Natural killer cell treated with Interleukin-12 subunit alpha and Interleukin-12 subunit beta and Interleukin-15 and Interleukin-18, amount 100 ng/mL, for 72 hours (primary cell): ENCODE measurements around the gene SRPRB. TPM values are rescaled to one million over a fixed set of nuclear protein-coding genes. Genes with fewer than 3 reads are reported as not detected.

Experiments
- ATAC-seq, 2 donors: fragments of 150-1000 bp; cut with Tn5 transposase in 1 of 2; sonication (Bioruptor Pico), chemical (Tn5 transposase) in 1 of 2; 2 replicates each; pipeline ENCODE4 v1.10.0; 2021
- DNase-seq: peaks from one replicate; pipeline ENCODE4 v3.0.0; 2022; ENCODE audit warnings: low spot score
- H3K27ac Mint-ChIP-seq, 2 donors: 1 replicate in 1 of 2; 2 replicates in 1 of 2; pipeline ENCODE4 v1.8.0; 2022; ENCODE audit warnings: mixed read lengths in 2 of 2, mild to moderate bottlenecking in 1 of 2, moderate library complexity in 1 of 2
- H3K27me3 Mint-ChIP-seq, 2 donors: 1 replicate in 1 of 2; 2 replicates in 1 of 2; pipeline ENCODE4 v1.8.0; 2022; ENCODE audit warnings: mixed read lengths in 2 of 2
- H3K36me3 Mint-ChIP-seq: one replicate; pipeline ENCODE4 v1.8.0; 2022; ENCODE audit warnings: mixed read lengths
- H3K4me1 Mint-ChIP-seq, 2 donors: 1 replicate in 1 of 2; 2 replicates in 1 of 2; pipeline ENCODE4 v1.8.0; 2022; ENCODE audit warnings: low read depth in 2 of 2, mixed read lengths in 2 of 2, mild to moderate bottlenecking in 1 of 2
- H3K4me3 Mint-ChIP-seq: one replicate; pipeline ENCODE4 v1.8.0; 2022; ENCODE audit warnings: mixed read lengths
- H3K9me3 Mint-ChIP-seq: 2 replicates; pipeline ENCODE4 v1.8.0; 2022; ENCODE audit warnings: mixed read lengths
- total RNA-seq, 2 donors: library from RNA; stranded (reverse); gene quantifications; one replicate each; pipeline ENCODE4 v1.2.3, GENCODE V29; 2022

SRPRB gene
- total RNA-seq, 2 donors from 2014 or later = 81.4 to 84.5 TPM

DNA sequence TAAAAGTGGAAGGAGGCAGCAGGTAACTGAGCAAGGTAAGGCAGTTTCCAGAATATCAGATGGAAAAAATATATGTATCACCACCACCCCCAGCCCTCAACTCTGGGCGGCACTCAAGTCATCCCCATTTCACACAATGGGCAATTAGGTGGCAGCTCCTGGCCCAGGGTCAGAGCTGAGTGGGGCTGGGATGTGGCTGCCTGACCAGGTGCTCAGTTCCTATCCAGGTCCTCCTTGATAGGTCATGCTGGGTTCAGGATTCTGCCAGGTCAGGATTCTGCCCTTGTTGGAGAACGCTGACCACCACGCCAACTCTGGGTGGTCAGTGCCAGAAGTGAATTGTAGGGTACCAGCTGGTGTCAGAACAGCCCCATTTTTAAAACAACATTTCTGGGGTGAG lies 60.5 kb downstream of the SRPRB start:
- Mint-ChIP-seq H3K4me3 (no peak overlapping the region), H3K4me1 (no peaks in the 10 kb centered on the region), H3K27ac (no peak overlapping the region), H3K9me3 (no peaks in the 10 kb centered on the region), H3K27me3 (peaks cover 0 to 3% of the 10 kb centered on the region in 2 donors), H3K36me3 (no peaks in the 10 kb centered on the region)
- ATAC-seq (no peak), DNase-seq (no peak)

DNA sequence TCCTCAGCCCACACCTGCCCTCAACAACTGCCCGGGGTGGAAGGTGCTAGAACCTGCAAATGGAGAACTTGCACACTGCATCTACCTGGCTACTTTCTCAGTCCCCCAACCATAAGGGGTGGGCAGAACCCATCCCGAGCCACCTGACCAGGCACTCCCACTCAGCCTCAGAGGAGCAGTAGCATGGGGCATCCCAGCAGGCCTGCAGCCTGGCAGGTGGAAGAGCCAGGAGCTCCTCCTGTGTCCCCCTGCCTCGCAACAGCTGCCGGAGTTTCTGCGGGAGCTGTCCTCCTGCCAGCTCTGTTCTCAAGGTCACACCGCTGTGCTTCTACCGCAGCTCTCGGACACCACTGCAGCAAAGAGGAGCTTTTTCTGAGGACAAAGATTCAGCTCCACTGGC lies 62.6 kb downstream of the SRPRB start:
- Mint-ChIP-seq H3K4me3 (no peak overlapping the region), H3K27me3 (peaks cover 0 to 3% of the 10 kb centered on the region in 2 donors), H3K27ac (no peak overlapping the region), H3K4me1 (no peaks in the 10 kb centered on the region), H3K9me3 (no peaks in the 10 kb centered on the region), H3K36me3 (no peaks in the 10 kb centered on the region)
- DNase-seq = no peak
- no peak for ATAC-seq

DNA sequence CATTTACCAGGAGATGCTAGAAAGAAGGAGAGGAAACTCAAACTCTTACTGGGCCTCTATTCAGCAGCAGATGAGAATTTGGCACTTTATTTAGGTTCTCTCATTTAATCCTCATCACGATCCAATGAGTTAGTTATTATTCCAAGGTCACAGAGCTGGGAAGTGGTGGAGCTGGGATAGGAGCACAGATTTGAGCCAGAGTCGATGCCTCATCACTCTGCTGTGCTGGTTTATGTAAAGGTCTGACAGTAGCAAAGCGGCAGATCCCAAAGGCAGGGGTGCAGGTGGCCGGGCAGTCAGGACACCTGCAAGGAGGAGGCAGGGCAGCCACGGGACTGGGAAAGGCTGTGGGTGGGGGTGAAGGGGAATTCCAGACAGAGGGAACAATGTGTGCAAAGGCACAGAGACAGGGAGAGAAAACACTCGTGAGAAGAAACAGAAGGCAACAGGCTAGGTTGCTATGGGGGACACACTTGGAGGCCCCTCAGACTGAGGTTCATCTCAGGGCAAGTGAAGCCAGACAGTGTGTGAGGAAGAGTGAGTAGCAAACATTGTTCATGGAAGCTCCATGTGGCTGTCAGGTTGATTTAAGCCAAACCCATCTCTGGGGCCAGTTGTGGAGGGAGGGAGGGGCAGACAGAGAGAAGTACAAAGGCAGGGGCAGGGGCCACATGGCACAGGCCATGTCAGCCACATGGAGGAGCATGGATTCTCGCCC lies 63.3 kb downstream of the SRPRB start:
- no peaks in the 10 kb centered on the region for H3K4me1 Mint-ChIP-seq
- ATAC-seq (no peak), DNase-seq (no peak)
- H3K4me3 Mint-ChIP-seq = no peak overlapping the region
- no peaks in the 10 kb centered on the region for H3K9me3 Mint-ChIP-seq
- H3K36me3 Mint-ChIP-seq = no peaks in the 10 kb centered on the region
- H3K27me3 Mint-ChIP-seq = peaks cover 0 to 5% of the 10 kb centered on the region in 2 donors
- no peak overlapping the region for H3K27ac Mint-ChIP-seq

DNA sequence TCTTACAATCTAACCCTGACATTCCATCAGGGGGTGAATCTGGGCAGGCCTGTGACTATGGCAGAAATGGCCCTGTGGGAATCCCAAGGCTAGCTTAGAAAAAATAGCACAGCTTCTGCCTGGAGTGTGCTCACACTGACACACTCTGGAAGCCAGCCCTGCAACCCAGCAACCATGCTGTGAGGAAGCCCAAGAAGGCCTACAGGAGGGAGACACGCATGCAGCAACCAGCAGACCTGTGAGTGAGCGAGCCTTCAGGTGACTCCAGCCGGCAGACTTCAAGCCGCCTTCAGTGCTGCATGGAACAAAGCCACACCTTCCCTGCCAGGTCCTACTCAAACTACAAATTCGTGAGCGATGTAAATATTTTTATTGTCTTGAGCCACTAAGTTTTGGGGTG lies 64.0 kb downstream of the SRPRB start:
- Mint-ChIP-seq H3K4me1 (no peaks in the 10 kb centered on the region), H3K9me3 (no peaks in the 10 kb centered on the region), H3K4me3 (no peak overlapping the region), H3K27me3 (peaks cover 0 to 6% of the 10 kb centered on the region in 2 donors), H3K27ac (no peak overlapping the region), H3K36me3 (no peaks in the 10 kb centered on the region)
- ATAC-seq (no peak), DNase-seq (no peak)

DNA sequence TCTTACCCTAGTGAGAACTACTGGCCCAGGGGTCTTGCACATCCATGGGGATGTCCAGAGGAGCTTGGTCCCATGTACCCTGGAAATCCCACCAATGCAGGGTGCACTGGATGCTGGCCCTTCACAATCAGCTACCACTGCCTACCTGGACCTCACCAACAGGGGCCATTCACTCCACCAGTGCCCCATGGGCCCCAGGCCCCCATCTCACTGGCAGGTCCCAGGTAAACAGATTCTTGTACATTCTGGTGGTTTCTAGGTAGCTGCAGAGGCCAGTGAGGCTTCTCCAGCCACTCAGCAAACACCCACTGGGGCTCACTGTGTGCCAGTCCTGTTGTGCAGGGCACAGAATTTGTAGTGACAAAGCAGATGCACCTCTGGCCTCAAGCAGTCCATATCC lies 65.2 kb downstream of the SRPRB start:
- no peak for DNase-seq
- Mint-ChIP-seq H3K36me3 (no peaks in the 10 kb centered on the region), H3K27ac (no peak overlapping the region), H3K4me1 (no peaks in the 10 kb centered on the region), H3K9me3 (no peaks in the 10 kb centered on the region), H3K27me3 (peaks cover 0 to 10% of the 10 kb centered on the region in 2 donors), H3K4me3 (no peak overlapping the region)
- no peak for ATAC-seq

Other genes with a start within 250 kb of the SRPRB start
- gene CDV3, start 232.1 kb upstream of the SRPRB start, total RNA-seq = 100 to 1,000 TPM; 202 to 204 TPM
- 100 to 1,000 TPM in 1 of 2 donors, 10 to 100 TPM in 1; 69.3 to 106 TPM for gene TOPBP1, start 143.9 kb upstream of the SRPRB start, total RNA-seq
- gene TF, start 59.4 kb upstream of the SRPRB start, total RNA-seq = under 1 TPM; 0.78 to 0.98 TPM
- gene RAB6B, start 90.1 kb downstream of the SRPRB start, total RNA-seq = under 1 TPM; 0.21 to 0.81 TPM
- gene SLCO2A1, start 224.1 kb downstream of the SRPRB start, total RNA-seq = not detected